ENCODE data around the gene RBM8A.

RBM8A gene

GRCh38 chr1:145895471-145895870 is 31.8 kb downstream of the RBM8A start:
- no peak for DNase-seq (ENCODE audit: low read depth in 1 of 2, low spot score in 1 of 2)
- Histone ChIP-seq H3K27me3 (ENCODE audit: insufficient read depth, poor library complexity, severe bottlenecking) (no peaks in the 10 kb centered on the region), H3K27ac (replicated peaks) (no peak overlapping the region), H3K4me3 (replicated peaks; ENCODE audit: insufficient read depth, low read length) (no peak overlapping the region)
- no peak for TF ChIP-seq REST (IDR thresholded peaks at IDR 0.05; ENCODE audit: insufficient replicate concordance, low read depth)
- TF ChIP-seq, protein P1, sequence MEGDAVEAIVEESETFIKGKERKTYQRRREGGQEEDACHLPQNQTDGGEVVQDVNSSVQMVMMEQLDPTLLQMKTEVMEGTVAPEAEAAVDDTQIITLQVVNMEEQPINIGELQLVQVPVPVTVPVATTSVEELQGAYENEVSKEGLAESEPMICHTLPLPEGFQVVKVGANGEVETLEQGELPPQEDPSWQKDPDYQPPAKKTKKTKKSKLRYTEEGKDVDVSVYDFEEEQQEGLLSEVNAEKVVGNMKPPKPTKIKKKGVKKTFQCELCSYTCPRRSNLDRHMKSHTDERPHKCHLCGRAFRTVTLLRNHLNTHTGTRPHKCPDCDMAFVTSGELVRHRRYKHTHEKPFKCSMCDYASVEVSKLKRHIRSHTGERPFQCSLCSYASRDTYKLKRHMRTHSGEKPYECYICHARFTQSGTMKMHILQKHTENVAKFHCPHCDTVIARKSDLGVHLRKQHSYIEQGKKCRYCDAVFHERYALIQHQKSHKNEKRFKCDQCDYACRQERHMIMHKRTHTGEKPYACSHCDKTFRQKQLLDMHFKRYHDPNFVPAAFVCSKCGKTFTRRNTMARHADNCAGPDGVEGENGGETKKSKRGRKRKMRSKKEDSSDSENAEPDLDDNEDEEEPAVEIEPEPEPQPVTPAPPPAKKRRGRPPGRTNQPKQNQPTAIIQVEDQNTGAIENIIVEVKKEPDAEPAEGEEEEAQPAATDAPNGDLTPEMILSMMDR (IDR thresholded peaks at IDR 0.05; ENCODE audit: insufficient read depth, low read length), result no peak

DNA sequence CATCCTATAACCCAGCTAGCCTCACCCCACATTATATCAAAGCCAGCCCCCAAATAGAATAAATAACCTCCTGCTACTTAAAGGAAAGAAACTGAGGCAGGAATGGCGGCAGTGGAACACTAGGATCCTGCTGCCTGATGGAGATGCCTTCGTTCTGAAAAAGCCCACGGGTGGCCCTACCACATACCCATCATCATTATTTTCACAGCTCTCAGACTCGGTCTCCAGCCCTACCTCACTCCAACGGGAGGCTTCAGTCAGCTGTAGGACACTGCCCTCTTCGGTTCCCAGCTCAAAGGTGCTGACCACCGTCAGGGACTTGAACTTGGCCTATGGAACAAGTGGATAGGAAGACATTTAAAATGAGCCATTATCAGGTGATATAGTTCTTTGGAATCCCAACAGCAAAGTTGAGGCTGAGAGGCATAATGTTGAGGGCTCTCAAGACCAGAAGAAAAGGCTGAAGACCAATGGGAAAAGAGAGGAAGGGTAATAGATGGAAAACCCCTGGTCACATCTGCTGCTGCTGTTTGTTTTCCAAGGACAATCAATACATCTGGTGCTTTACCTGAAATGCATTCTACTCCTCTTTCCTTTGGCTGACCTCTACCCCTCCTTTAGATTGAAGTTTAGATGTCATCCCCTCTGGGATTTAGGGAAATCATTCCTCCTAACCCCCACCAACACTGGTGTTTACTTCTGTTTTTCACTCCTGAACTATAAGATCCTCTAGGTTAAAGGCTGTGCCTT is 33.8 kb downstream of the RBM8A start:
- DNase-seq (ENCODE audit: low read depth in 1 of 2, low spot score in 1 of 2), result no peak
- TF ChIP-seq, protein P1 (IDR thresholded peaks at IDR 0.05; ENCODE audit: insufficient read depth, low read length), result no peak
- no peak for TF ChIP-seq POLR2AphosphoS5 (IDR thresholded peaks at IDR 0.05; ENCODE audit: low read depth)
- no peak for TF ChIP-seq SPI1 (IDR thresholded peaks at IDR 0.05; ENCODE audit: borderline replicate concordance, low read depth)
- no peak for TF ChIP-seq GABPA (IDR thresholded peaks at IDR 0.05; ENCODE audit: low read depth)
- no peak for TF ChIP-seq REST (IDR thresholded peaks at IDR 0.05; ENCODE audit: insufficient replicate concordance, low read depth)
- no peak overlapping the region for H3K4me3 ChIP-seq (replicated peaks; ENCODE audit: insufficient read depth, low read length)
- no peak overlapping the region for H3K27ac ChIP-seq (replicated peaks)
- H3K27me3 ChIP-seq (ENCODE audit: insufficient read depth, poor library complexity, severe bottlenecking), result no peaks in the 10 kb centered on the region

GRCh38 chr1:145892486-145893087 is 34.7 kb downstream of the RBM8A start:
- no peak for DNase-seq (ENCODE audit: low read depth in 1 of 2, low spot score in 1 of 2)
- H3K27me3 ChIP-seq (ENCODE audit: insufficient read depth, poor library complexity, severe bottlenecking), result no peaks in the 10 kb centered on the region
- no peak overlapping the region for H3K27ac ChIP-seq (replicated peaks)
- TF ChIP-seq POLR2AphosphoS5 (IDR thresholded peaks at IDR 0.05; ENCODE audit: low read depth) (no peak), REST (IDR thresholded peaks at IDR 0.05; ENCODE audit: insufficient replicate concordance, low read depth) (no peak), GABPA (IDR thresholded peaks at IDR 0.05; ENCODE audit: low read depth) (no peak), SPI1 (IDR thresholded peaks at IDR 0.05; ENCODE audit: borderline replicate concordance, low read depth) (no peak)
- TF ChIP-seq, protein P1 (IDR thresholded peaks at IDR 0.05; ENCODE audit: insufficient read depth, low read length), result no peak
- H3K4me3 ChIP-seq (replicated peaks; ENCODE audit: insufficient read depth, low read length), result no peak overlapping the region

All from HL-60 (cell line).